HL-60/S4 treated with retinoic acid at 250 ng/mL for 4 days and 3 days (cell line): ENCODE data around the gene SLC4A11.
"Not testable (repeated sequence)": the region's sequence is repeated elsewhere in the genome, so short reads cannot be mapped to it uniquely, and the experiment has no call there.

Experiments used
- in situ Hi-C: fragments of 300-500 bp; cut with MboI; formaldehyde crosslinking; loops from 2 replicates; pipeline ENCODE4 v1.7.0; 2022; ENCODE audit warnings: low sequenced_read_pairs

The SLC4A11 gene

GRCh38 chr20:3229158-3229557 lies 9.8 kb downstream of the SLC4A11 start:
- in situ Hi-C loops = no loop called here

GRCh38 chr20:3228750-3229032 lies 10.3 kb downstream of the SLC4A11 start:
- in situ Hi-C loops = no loop called here

GRCh38 chr20:3227936-3228749 lies 10.8 kb downstream of the SLC4A11 start:
- in situ Hi-C loops = no loop called here

GRCh38 chr20:3227506-3227905 lies 11.5 kb downstream of the SLC4A11 start:
- in situ Hi-C loops = no loop called here

- in situ Hi-C loops = no loop called here
Measured at GRCh38 chr20:3226864-3227263, 12.1 kb downstream of the SLC4A11 start.

- in situ Hi-C loops = no loop called here
Measured at GRCh38 chr20:3226093-3226492, 12.9 kb downstream of the SLC4A11 start.

GRCh38 chr20:3224681-3225421 lies 14.1 kb downstream of the SLC4A11 start:
- in situ Hi-C loops = no loop called here

- in situ Hi-C loops = no loop called here
Measured at GRCh38 chr20:3223994-3224680, 14.9 kb downstream of the SLC4A11 start.

- in situ Hi-C loops = no loop called here
Measured at GRCh38 chr20:3223651-3223993, 15.4 kb downstream of the SLC4A11 start.

GRCh38 chr20:3222635-3223600 lies 16.1 kb downstream of the SLC4A11 start:
- in situ Hi-C loops = no loop called here

- in situ Hi-C loops = no loop called here
Measured at GRCh38 chr20:3221398-3222226, 17.4 kb downstream of the SLC4A11 start.

- in situ Hi-C loops = no loop called here
Measured at GRCh38 chr20:3218307-3218988, 20.5 kb downstream of the SLC4A11 start.

- in situ Hi-C loops = not testable (repeated sequence)
Measured at GRCh38 chr20:3215359-3215917, 23.6 kb downstream of the SLC4A11 start.

GRCh38 chr20:3213226-3213625 lies 25.8 kb downstream of the SLC4A11 start:
- in situ Hi-C loops = no loop called here

GRCh38 chr20:3210346-3210745 lies 28.6 kb downstream of the SLC4A11 start:
- in situ Hi-C loops = no loop called here

- in situ Hi-C loops = no loop called here
Measured at GRCh38 chr20:3209946-3210317, 29.1 kb downstream of the SLC4A11 start.

- in situ Hi-C loops = no loop called here
Measured at GRCh38 chr20:3209257-3209945, 29.6 kb downstream of the SLC4A11 start, which contains the start of gene ITPA. Gene ITPA, plus strand, starts transcription at chr20:3209498. Its CDS starts 54 bp downstream, at chr20:3209552.

GRCh38 chr20:3208786-3209256 lies 30.2 kb downstream of the SLC4A11 start:
- in situ Hi-C loops = no loop called here
